ENCODE data around the gene MYLK4. TPM values are rescaled to one million over a fixed set of nuclear protein-coding genes. Genes with fewer than 3 reads are reported as not detected.

MYLK4 gene
- total and polyA plus RNA-seq, 5 donors from 2014 or later, result 0.20 to 0.91 (median 0.37) TPM; not detected in 2

DNA sequence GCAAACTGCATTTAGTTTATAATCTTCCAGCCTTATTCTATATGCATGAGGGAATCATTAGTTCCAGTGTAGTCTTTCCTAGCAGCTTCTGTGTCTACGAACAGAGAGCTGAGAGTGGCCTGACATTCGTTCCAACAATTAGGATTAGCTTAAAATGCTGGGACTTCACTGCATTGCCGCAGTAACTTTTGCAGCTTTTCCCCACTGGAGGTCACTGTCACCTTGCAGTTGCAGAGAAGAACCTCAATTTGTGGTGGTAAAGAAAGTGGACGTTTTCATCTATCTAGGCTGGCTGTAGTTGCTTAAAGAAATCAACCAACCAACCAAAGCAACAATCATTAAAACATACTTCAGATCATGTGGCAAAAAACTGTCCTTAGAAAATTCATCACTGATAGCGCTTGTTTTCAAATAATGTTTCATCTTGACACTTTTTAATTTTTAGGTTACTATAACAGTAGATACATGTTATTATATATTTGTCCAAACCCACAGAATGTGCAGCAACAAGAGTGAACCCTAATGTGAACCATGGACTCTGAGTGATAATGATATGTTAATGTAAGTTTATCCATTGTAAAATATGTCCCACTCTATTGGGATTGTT is 12.2 kb downstream of the MYLK4 start:
- H3K4me1 ChIP-seq (ENCODE audit: control insufficient read depth, insufficient read depth, low read length, poor library complexity, severe bottlenecking), result no peaks in the 10 kb centered on the region
- no peak overlapping the region for H3K27ac ChIP-seq (ENCODE audit: insufficient read depth, low read length, poor library complexity, severe bottlenecking)
- Mint-ChIP-seq H3K9me3 (no peaks in the 10 kb centered on the region), H3K27me3 (peaks cover 4% of the 10 kb centered on the region), H3K4me1 (peaks cover 0 to 3% (median 0%) of the 10 kb centered on the region in 4 donors), H3K4me3 (no peak overlapping the region), H3K36me3 (no peaks in the 10 kb centered on the region), H3K27ac (no peak overlapping the region)
- H3K4me3 ChIP-seq (ENCODE audit: low read depth, low read length), result no peak overlapping the region
- ATAC-seq (ENCODE audit: low read depth in 2 of 2) (peak; percentile 34 to 45), DNase-seq (peak; percentile 23 to 64 (median 55))
- no peaks in the 10 kb centered on the region for H3K36me3 ChIP-seq (ENCODE audit: control insufficient read depth, insufficient read depth, low read length)
- no peaks in the 10 kb centered on the region for H3K9me3 ChIP-seq (ENCODE audit: control insufficient read depth in 2 of 2, low read length in 2 of 2)
- no peaks in the 10 kb centered on the region for H3K27me3 ChIP-seq (ENCODE audit: control insufficient read depth, insufficient read depth, low read length)

DNA sequence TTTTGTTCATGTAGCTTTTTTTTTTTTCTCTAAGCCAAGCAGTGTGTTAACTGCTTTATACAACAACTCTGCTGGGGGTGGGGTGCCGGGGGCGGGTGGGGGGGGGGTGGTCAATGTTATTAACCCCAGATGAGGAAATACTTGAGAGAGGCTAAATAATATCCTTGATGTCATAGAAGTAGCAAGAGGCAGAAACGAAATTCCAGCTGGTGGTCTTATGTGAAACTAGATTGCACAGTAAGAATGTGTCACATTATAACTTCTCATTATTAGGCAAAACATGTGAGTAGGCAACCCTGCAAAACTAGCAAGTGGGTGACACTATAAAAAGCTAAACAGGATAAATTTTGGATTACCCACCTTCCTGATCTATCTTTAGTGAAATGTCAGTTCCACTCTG is 12.8 kb downstream of the MYLK4 start:
- ATAC-seq (ENCODE audit: low read depth in 2 of 2) (no peak), DNase-seq (no peak)
- no peaks in the 10 kb centered on the region for H3K9me3 ChIP-seq (ENCODE audit: control insufficient read depth in 2 of 2, low read length in 2 of 2)
- no peaks in the 10 kb centered on the region for H3K27me3 Mint-ChIP-seq
- H3K4me1 ChIP-seq (ENCODE audit: control insufficient read depth, insufficient read depth, low read length, poor library complexity, severe bottlenecking), result no peaks in the 10 kb centered on the region
- no peak overlapping the region for H3K27ac Mint-ChIP-seq
- H3K36me3 Mint-ChIP-seq, result no peaks in the 10 kb centered on the region
- H3K4me3 Mint-ChIP-seq, result no peak overlapping the region
- H3K27ac ChIP-seq (ENCODE audit: insufficient read depth, low read length, poor library complexity, severe bottlenecking), result no peak overlapping the region
- peaks cover 0 to 3% (median 0%) of the 10 kb centered on the region in 4 donors for H3K4me1 Mint-ChIP-seq
- H3K27me3 ChIP-seq (ENCODE audit: control insufficient read depth, insufficient read depth, low read length), result no peaks in the 10 kb centered on the region
- H3K36me3 ChIP-seq (ENCODE audit: control insufficient read depth, insufficient read depth, low read length), result no peaks in the 10 kb centered on the region
- no peaks in the 10 kb centered on the region for H3K9me3 Mint-ChIP-seq
- no peak overlapping the region for H3K4me3 ChIP-seq (ENCODE audit: low read depth, low read length)

DNA sequence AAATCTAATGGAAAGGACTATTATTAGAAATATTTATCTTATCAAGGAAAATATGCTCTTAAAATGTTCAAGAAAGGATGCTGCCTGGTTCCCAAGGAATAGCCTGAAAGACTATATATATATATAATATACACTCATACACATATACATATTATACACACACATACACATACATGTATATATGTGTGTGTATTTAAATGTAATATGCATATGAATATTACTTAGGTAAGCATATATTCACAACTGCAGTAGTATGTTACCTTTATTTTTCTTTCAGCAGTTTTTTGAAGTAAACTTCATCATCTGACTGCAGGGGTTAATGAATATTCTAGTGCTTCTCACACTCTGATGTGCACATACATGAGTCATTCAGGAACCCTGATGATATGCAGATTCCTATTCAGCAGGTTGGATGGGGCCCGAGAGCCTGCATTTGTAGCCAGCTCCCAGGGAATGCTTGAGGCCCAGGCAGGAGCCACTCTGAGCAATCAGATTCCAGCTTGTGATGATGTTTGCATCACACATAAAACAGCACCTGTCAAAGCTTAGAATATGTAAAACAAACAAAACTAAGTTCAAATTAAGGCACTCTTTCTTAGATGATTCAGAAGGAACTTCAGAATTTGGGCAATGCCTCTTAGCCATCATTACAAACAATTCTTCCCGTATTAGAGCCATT is 16.1 kb downstream of the MYLK4 start:
- no peaks in the 10 kb centered on the region for H3K4me1 ChIP-seq (ENCODE audit: control insufficient read depth, insufficient read depth, low read length, poor library complexity, severe bottlenecking)
- no peaks in the 10 kb centered on the region for H3K36me3 ChIP-seq (ENCODE audit: control insufficient read depth, insufficient read depth, low read length)
- no peaks in the 10 kb centered on the region for H3K27me3 Mint-ChIP-seq
- peaks cover 0 to 3% (median 0%) of the 10 kb centered on the region in 4 donors for H3K4me1 Mint-ChIP-seq
- no peak overlapping the region for H3K27ac Mint-ChIP-seq
- DNase-seq (no peak), ATAC-seq (ENCODE audit: low read depth in 2 of 2) (no peak)
- no peaks in the 10 kb centered on the region for H3K9me3 ChIP-seq (ENCODE audit: control insufficient read depth in 2 of 2, low read length in 2 of 2)
- H3K36me3 Mint-ChIP-seq, result no peaks in the 10 kb centered on the region
- no peaks in the 10 kb centered on the region for H3K9me3 Mint-ChIP-seq
- no peak overlapping the region for H3K27ac ChIP-seq (ENCODE audit: insufficient read depth, low read length, poor library complexity, severe bottlenecking)
- no peak overlapping the region for H3K4me3 ChIP-seq (ENCODE audit: low read depth, low read length)
- H3K27me3 ChIP-seq (ENCODE audit: control insufficient read depth, insufficient read depth, low read length), result no peaks in the 10 kb centered on the region
- H3K4me3 Mint-ChIP-seq, result no peak overlapping the region

DNA sequence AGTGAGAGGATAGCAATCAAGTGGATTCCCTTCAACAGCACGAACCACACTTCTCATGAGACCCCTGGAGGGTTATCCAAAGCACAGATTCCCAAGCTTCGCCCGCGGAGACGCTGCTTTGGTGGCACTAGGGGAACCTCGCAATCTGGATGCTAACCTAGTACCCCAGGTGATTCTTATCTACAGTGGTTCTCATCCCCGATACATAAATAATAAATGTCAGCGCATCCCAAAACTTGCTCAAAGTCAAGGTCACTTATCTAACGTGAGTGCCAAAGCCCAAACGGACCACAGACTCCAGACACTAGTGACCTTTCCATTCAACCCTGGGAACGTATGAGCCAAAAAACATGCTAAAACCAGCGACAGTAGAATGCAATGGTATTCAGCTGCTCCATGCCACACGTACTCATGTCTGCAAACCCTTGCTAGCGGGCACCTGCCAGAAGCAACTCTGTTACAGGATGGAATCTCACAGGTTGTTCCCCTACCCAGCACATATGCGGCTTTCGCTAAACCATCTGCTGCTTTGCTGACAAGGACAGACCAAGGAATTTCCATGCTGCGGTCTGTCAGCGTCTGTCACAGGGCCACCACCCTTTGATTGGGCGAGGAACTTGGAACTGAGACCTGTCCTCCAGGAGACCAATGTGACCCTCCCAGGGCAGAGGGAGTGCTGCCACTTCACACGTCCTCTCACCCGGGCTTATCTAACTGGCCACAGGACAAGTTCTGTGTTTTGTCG is 16.8 kb downstream of the MYLK4 start:
- peaks cover 3% of the 10 kb centered on the region for H3K27me3 Mint-ChIP-seq
- H3K4me3 Mint-ChIP-seq, result no peak overlapping the region
- H3K4me1 ChIP-seq (ENCODE audit: control insufficient read depth, insufficient read depth, low read length, poor library complexity, severe bottlenecking), result no peaks in the 10 kb centered on the region
- H3K9me3 Mint-ChIP-seq, result no peaks in the 10 kb centered on the region
- no peak overlapping the region for H3K27ac Mint-ChIP-seq
- H3K9me3 ChIP-seq (ENCODE audit: control insufficient read depth in 2 of 2, low read length in 2 of 2), result no peaks in the 10 kb centered on the region
- H3K27me3 ChIP-seq (ENCODE audit: control insufficient read depth, insufficient read depth, low read length), result no peaks in the 10 kb centered on the region
- ATAC-seq (ENCODE audit: low read depth in 2 of 2), result no peak
- no peaks in the 10 kb centered on the region for H3K36me3 ChIP-seq (ENCODE audit: control insufficient read depth, insufficient read depth, low read length)
- no peak overlapping the region for H3K4me3 ChIP-seq (ENCODE audit: low read depth, low read length)
- DNase-seq, result no peak
- peaks cover 0 to 3% (median 0%) of the 10 kb centered on the region in 4 donors for H3K4me1 Mint-ChIP-seq
- H3K27ac ChIP-seq (ENCODE audit: insufficient read depth, low read length, poor library complexity, severe bottlenecking), result no peak overlapping the region
- H3K36me3 Mint-ChIP-seq, result no peaks in the 10 kb centered on the region

DNA sequence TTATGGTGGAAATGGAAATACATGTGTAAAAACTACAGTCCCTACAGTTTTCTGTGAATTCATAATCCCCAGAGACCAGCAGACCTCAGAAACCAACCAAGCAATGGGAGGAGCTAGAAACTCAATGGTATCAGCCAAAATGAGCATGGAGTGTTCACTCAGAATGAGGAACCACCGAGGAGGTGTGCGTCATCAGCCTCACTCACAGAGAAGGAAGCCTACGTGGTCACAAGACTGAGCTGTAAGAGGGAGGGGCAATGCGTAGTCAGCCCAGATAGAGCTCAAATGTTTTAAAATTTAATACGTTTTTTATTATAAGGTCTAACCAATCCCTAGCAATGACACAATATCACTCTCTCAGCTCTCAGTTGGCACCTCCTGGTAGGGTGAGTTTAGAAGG is 17.4 kb downstream of the MYLK4 start:
- H3K4me1 Mint-ChIP-seq, result peaks cover 0 to 2% (median 0%) of the 10 kb centered on the region in 4 donors
- Histone ChIP-seq H3K4me1 (ENCODE audit: control insufficient read depth, insufficient read depth, low read length, poor library complexity, severe bottlenecking) (no peaks in the 10 kb centered on the region), H3K27ac (ENCODE audit: insufficient read depth, low read length, poor library complexity, severe bottlenecking) (no peak overlapping the region), H3K4me3 (ENCODE audit: low read depth, low read length) (no peak overlapping the region), H3K36me3 (ENCODE audit: control insufficient read depth, insufficient read depth, low read length) (no peaks in the 10 kb centered on the region), H3K9me3 (ENCODE audit: control insufficient read depth in 2 of 2, low read length in 2 of 2) (no peaks in the 10 kb centered on the region), H3K27me3 (ENCODE audit: control insufficient read depth, insufficient read depth, low read length) (no peaks in the 10 kb centered on the region)
- peaks cover 9% of the 10 kb centered on the region for H3K27me3 Mint-ChIP-seq
- DNase-seq (peak in 1 of 3 donors; percentile 19), ATAC-seq (ENCODE audit: low read depth in 2 of 2) (peak; percentile 34 to 80)
- peak overlapping the region in 1 of 3 donors; percentile 37 for H3K27ac Mint-ChIP-seq
- H3K9me3 Mint-ChIP-seq, result peaks cover 0 to 3% (median 0%) of the 10 kb centered on the region in 7 donors
- no peaks in the 10 kb centered on the region for H3K36me3 Mint-ChIP-seq
- no peak overlapping the region for H3K4me3 Mint-ChIP-seq

DNA sequence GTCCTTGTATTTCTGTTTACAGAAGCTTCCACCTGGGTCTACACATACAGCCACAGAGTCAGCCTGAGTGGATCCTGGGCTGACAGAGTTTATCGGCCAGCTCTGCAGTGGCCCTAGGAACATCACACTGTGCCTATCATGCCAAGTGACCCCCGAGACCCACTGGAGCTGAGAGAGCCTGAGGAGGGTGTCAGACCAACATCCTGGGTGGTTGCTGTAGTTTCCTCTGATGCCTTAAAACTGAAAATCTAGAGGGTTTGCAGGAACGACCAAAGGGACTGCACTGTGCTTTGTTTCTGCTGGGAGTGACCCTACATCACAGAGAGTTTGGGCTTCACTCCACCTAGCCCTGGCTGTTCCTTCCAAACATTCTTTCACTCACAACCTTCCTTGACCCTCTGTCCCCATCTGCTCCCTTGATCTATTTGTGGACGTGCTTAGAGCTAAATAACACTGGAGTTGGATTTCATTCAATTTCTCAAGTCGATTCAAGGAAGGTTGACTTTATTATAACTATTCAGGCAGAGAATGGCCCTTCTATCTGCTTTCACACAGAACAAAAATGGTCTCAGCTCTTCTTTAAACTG is 18.1 kb downstream of the MYLK4 start:
- ATAC-seq (ENCODE audit: low read depth in 2 of 2), result no peak
- H3K27me3 Mint-ChIP-seq, result peaks cover 9% of the 10 kb centered on the region

DNA sequence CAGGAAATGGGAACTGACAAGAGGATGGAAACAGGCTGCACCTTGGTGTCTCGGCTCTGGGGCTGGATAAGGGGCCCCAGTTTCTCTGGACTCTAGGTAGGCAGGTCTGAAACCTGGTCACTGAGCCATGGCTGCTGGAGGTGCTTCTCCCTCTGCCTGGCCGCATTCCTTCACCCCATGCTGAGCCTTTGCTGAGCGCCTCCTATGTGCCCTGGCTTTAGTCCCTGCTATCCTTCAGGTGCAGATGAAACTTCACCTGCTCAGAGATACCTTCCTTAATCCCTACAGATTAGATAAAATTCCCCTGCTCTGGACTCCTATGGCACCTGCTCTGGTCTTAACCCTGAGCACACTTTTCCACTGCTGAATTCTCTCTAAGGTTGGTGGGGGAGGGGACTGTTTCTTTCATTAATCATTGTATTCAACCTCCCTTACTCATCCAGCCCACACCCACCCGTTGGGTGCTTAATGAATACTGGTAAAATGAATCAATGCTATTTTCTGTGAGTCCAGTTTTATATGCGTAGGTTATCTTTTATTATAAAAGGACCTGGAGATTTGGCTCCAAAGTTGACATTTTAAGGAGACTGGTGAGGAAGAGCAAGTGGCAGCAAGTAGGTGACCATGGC is 19.3 kb downstream of the MYLK4 start:
- no peaks in the 10 kb centered on the region for H3K4me1 ChIP-seq (ENCODE audit: control insufficient read depth, insufficient read depth, low read length, poor library complexity, severe bottlenecking)
- no peaks in the 10 kb centered on the region for H3K36me3 ChIP-seq (ENCODE audit: control insufficient read depth, insufficient read depth, low read length)
- Mint-ChIP-seq H3K27me3 (peaks cover 9% of the 10 kb centered on the region), H3K4me3 (peak overlapping the region in 1 of 4 donors; percentile 12), H3K4me1 (no peaks in the 10 kb centered on the region), H3K9me3 (peaks cover 0 to 3% (median 0%) of the 10 kb centered on the region in 7 donors), H3K36me3 (no peaks in the 10 kb centered on the region), H3K27ac (no peak overlapping the region)
- DNase-seq (no peak), ATAC-seq (ENCODE audit: low read depth in 2 of 2) (no peak)
- no peak overlapping the region for H3K4me3 ChIP-seq (ENCODE audit: low read depth, low read length)
- no peak overlapping the region for H3K27ac ChIP-seq (ENCODE audit: insufficient read depth, low read length, poor library complexity, severe bottlenecking)
- no peaks in the 10 kb centered on the region for H3K27me3 ChIP-seq (ENCODE audit: control insufficient read depth, insufficient read depth, low read length)
- H3K9me3 ChIP-seq (ENCODE audit: control insufficient read depth in 2 of 2, low read length in 2 of 2), result no peaks in the 10 kb centered on the region

More for the DNA sequence above, 18.1 kb downstream of the MYLK4 start:
- H3K27me3 ChIP-seq (ENCODE audit: control insufficient read depth, insufficient read depth, low read length), result no peaks in the 10 kb centered on the region
- no peaks in the 10 kb centered on the region for H3K36me3 Mint-ChIP-seq
- H3K9me3 Mint-ChIP-seq, result peaks cover 0 to 3% (median 0%) of the 10 kb centered on the region in 7 donors
- no peaks in the 10 kb centered on the region for H3K36me3 ChIP-seq (ENCODE audit: control insufficient read depth, insufficient read depth, low read length)
- no peak for DNase-seq
- no peaks in the 10 kb centered on the region for H3K9me3 ChIP-seq (ENCODE audit: control insufficient read depth in 2 of 2, low read length in 2 of 2)
- H3K27ac ChIP-seq (ENCODE audit: insufficient read depth, low read length, poor library complexity, severe bottlenecking), result no peak overlapping the region
- H3K4me3 Mint-ChIP-seq, result no peak overlapping the region
- H3K4me1 Mint-ChIP-seq, result no peaks in the 10 kb centered on the region
- no peak overlapping the region for H3K27ac Mint-ChIP-seq
- H3K4me3 ChIP-seq (ENCODE audit: low read depth, low read length), result no peak overlapping the region
- no peaks in the 10 kb centered on the region for H3K4me1 ChIP-seq (ENCODE audit: control insufficient read depth, insufficient read depth, low read length, poor library complexity, severe bottlenecking)

Data from CD4-positive, CD25-positive, alpha-beta regulatory T cell (primary cell).